ENCODE data around the gene NPY2R. TPM values are rescaled to one million over a fixed set of nuclear protein-coding genes. Genes with fewer than 3 reads are reported as not detected.

NPY2R gene
- total RNA-seq, 1 experiment from 2014 or later: not detected

DNA sequence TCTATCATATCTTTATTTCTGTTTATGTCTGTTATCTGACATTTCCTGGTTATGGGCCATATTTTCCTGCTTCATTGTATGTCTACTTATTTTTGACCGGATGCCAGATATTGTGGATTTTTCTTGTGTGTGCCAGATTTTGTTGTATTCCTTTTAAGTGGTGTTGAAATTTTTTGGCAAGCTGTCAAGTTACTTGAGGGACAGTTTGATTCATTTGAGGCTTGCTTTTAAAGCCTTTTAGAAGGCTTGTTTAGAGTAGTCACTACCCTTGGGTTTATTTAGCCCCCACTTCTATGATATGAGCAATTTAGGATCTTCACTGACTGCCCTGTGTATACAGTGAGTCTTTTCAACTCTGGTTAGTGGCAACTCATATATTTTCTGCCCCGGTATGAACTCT is 29.2 kb upstream of the NPY2R start:
- Histone ChIP-seq H3K4me1 (ENCODE audit: control insufficient read depth, insufficient read depth, low read length) (no peaks in the 10 kb centered on the region), H3K36me3 (ENCODE audit: control insufficient read depth, insufficient read depth, low read length) (no peaks in the 10 kb centered on the region), H3K27ac (ENCODE audit: low read length) (no peak overlapping the region), H3K9me3 (ENCODE audit: control insufficient read depth, insufficient read depth, low read depth, low read length) (no peaks in the 10 kb centered on the region), H3K4me3 (ENCODE audit: low read depth in 2 of 2, low read length in 2 of 2) (no peak overlapping the region), H3K27me3 (ENCODE audit: control insufficient read depth, insufficient read depth, low read length) (no peaks in the 10 kb centered on the region)
- POLR2A ChIA-PET: no interaction called here
- CTCF ChIA-PET: no interaction called here
- no peak for TF ChIP-seq TCF7L2 (IDR thresholded peaks at IDR 0.05; ENCODE audit: low read depth, low read length)
- no peak for TF ChIP-seq SIN3A (IDR thresholded peaks at IDR 0.05; ENCODE audit: borderline replicate concordance, insufficient read depth, low read depth, low read length)
- TF ChIP-seq, protein P1, sequence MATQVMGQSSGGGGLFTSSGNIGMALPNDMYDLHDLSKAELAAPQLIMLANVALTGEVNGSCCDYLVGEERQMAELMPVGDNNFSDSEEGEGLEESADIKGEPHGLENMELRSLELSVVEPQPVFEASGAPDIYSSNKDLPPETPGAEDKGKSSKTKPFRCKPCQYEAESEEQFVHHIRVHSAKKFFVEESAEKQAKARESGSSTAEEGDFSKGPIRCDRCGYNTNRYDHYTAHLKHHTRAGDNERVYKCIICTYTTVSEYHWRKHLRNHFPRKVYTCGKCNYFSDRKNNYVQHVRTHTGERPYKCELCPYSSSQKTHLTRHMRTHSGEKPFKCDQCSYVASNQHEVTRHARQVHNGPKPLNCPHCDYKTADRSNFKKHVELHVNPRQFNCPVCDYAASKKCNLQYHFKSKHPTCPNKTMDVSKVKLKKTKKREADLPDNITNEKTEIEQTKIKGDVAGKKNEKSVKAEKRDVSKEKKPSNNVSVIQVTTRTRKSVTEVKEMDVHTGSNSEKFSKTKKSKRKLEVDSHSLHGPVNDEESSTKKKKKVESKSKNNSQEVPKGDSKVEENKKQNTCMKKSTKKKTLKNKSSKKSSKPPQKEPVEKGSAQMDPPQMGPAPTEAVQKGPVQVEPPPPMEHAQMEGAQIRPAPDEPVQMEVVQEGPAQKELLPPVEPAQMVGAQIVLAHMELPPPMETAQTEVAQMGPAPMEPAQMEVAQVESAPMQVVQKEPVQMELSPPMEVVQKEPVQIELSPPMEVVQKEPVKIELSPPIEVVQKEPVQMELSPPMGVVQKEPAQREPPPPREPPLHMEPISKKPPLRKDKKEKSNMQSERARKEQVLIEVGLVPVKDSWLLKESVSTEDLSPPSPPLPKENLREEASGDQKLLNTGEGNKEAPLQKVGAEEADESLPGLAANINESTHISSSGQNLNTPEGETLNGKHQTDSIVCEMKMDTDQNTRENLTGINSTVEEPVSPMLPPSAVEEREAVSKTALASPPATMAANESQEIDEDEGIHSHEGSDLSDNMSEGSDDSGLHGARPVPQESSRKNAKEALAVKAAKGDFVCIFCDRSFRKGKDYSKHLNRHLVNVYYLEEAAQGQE (IDR thresholded peaks at IDR 0.05; ENCODE audit: insufficient read depth in 1 of 2, low read depth in 2 of 2, low read length in 1 of 2): no peak
- TF ChIP-seq, protein P2, sequence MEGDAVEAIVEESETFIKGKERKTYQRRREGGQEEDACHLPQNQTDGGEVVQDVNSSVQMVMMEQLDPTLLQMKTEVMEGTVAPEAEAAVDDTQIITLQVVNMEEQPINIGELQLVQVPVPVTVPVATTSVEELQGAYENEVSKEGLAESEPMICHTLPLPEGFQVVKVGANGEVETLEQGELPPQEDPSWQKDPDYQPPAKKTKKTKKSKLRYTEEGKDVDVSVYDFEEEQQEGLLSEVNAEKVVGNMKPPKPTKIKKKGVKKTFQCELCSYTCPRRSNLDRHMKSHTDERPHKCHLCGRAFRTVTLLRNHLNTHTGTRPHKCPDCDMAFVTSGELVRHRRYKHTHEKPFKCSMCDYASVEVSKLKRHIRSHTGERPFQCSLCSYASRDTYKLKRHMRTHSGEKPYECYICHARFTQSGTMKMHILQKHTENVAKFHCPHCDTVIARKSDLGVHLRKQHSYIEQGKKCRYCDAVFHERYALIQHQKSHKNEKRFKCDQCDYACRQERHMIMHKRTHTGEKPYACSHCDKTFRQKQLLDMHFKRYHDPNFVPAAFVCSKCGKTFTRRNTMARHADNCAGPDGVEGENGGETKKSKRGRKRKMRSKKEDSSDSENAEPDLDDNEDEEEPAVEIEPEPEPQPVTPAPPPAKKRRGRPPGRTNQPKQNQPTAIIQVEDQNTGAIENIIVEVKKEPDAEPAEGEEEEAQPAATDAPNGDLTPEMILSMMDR (IDR thresholded peaks at IDR 0.05): no peak
- no peak for TF ChIP-seq POLR2AphosphoS5 (IDR thresholded peaks at IDR 0.05; ENCODE audit: low read depth, low read length)
- BruUV-seq (replicated peaks): no TSS peak
- DNase-seq (ENCODE audit: low read depth, low spot score): no peak
- ATAC-seq: no peak
- in situ Hi-C loops (cut with HindIII; ENCODE audit: low pct_unique_long_range_greater_than_20kb, low sequenced_read_pairs): no loop called here
- intact Hi-C loops (cut with micrococcal nuclease; ENCODE audit: unreplicated experiment): no loop called here

DNA sequence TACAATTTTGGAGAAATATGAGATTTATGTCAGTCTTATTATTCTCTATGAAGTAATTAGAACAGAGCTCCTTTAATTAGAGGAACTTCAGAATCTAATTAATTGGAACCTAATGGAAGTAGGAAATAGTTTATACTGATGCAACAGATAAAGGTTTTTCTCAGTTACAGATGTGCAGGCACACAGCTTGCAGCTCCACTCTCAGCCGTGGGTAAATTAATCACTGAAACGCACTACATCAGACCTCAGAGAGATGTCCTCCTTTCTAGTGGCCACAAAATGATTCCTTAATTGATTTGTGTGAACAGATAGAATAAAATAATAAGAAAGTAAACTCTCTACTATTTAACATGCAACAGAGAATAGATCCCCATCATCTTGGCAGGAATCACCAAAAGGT is 21.5 kb upstream of the NPY2R start:
- ATAC-seq: no peak
- intact Hi-C loops (cut with micrococcal nuclease; ENCODE audit: unreplicated experiment) (no loop called here), in situ Hi-C loops (cut with HindIII; ENCODE audit: low pct_unique_long_range_greater_than_20kb, low sequenced_read_pairs) (no loop called here)
- no peak overlapping the region for H3K4me3 ChIP-seq (ENCODE audit: low read depth in 2 of 2, low read length in 2 of 2)
- CTCF ChIA-PET: no interaction called here
- H3K36me3 ChIP-seq (ENCODE audit: control insufficient read depth, insufficient read depth, low read length): no peaks in the 10 kb centered on the region
- H3K9me3 ChIP-seq (ENCODE audit: control insufficient read depth, insufficient read depth, low read depth, low read length): no peaks in the 10 kb centered on the region
- BruUV-seq (replicated peaks): no TSS peak
- no peaks in the 10 kb centered on the region for H3K27me3 ChIP-seq (ENCODE audit: control insufficient read depth, insufficient read depth, low read length)
- DNase-seq (ENCODE audit: low read depth, low spot score): no peak
- POLR2A ChIA-PET: no interaction called here
- H3K4me1 ChIP-seq (ENCODE audit: control insufficient read depth, insufficient read depth, low read length): no peaks in the 10 kb centered on the region
- TF ChIP-seq SIN3A (IDR thresholded peaks at IDR 0.05; ENCODE audit: borderline replicate concordance, insufficient read depth, low read depth, low read length) (no peak), POLR2AphosphoS5 (IDR thresholded peaks at IDR 0.05; ENCODE audit: low read depth, low read length) (no peak), TCF7L2 (IDR thresholded peaks at IDR 0.05; ENCODE audit: low read depth, low read length) (no peak)
- TF ChIP-seq, protein P2 (IDR thresholded peaks at IDR 0.05): no peak
- TF ChIP-seq, protein P1 (IDR thresholded peaks at IDR 0.05; ENCODE audit: insufficient read depth in 1 of 2, low read depth in 2 of 2, low read length in 1 of 2): no peak
- H3K27ac ChIP-seq (ENCODE audit: low read length): no peak overlapping the region

Measured in Panc1 (cell line).